Measurements from ENCODE around the gene SULT6B1. TPM values are rescaled to one million over a fixed set of nuclear protein-coding genes. Genes with fewer than 3 reads are reported as not detected.
"Not testable (repeated sequence)": the region's sequence is repeated elsewhere in the genome, so short reads cannot be mapped to it uniquely, and the experiment has no call there.

The SULT6B1 gene
- total and polyA plus RNA-seq, 3 experiments from 2014 or later = not detected

GRCh38 chr2:37205071-37205661 lies 16.7 kb upstream of the SULT6B1 start:
- H3K27ac Mint-ChIP-seq; H3K4me3 ChIP-seq (ENCODE audit: low read length); H3K27me3 ChIP-seq (ENCODE audit: insufficient read depth, low read length, poor library complexity, severe bottlenecking); POLR2A ChIA-PET; H3K27ac ChIP-seq (ENCODE audit: low read depth, low read length); DNase-seq; H3K9me3 ChIP-seq (ENCODE audit: low read length); H3K27me3 Mint-ChIP-seq; H3K4me3 Mint-ChIP-seq; H3K4me1 ChIP-seq (ENCODE audit: insufficient read depth, low read length); CTCF ChIA-PET: not testable (repeated sequence)
- Mint-ChIP-seq H3K4me1 (peaks cover 38 to 65% (median 39%) of the 10 kb centered on the region in 3 donors), H3K36me3 (peaks cover 58 to 94% (median 75%) of the 10 kb centered on the region in 3 donors), H3K9me3 (peaks cover 18 to 36% (median 25%) of the 10 kb centered on the region in 5 donors)
- H3K36me3 ChIP-seq (ENCODE audit: insufficient read depth, low read length) = peaks cover 36% of the 10 kb centered on the region

- peaks cover 43 to 85% (median 60%) of the 10 kb centered on the region in 3 donors for H3K36me3 Mint-ChIP-seq
- H3K4me3 Mint-ChIP-seq = no peak overlapping the region
- Histone ChIP-seq H3K4me3 (ENCODE audit: low read length) (no peak overlapping the region), H3K4me1 (ENCODE audit: insufficient read depth, low read length) (peaks cover 12% of the 10 kb centered on the region), H3K36me3 (ENCODE audit: insufficient read depth, low read length) (peaks cover 30% of the 10 kb centered on the region), H3K9me3 (ENCODE audit: low read length) (no peaks in the 10 kb centered on the region), H3K27ac (ENCODE audit: low read depth, low read length) (no peak overlapping the region), H3K27me3 (ENCODE audit: insufficient read depth, low read length, poor library complexity, severe bottlenecking) (no peaks in the 10 kb centered on the region)
- no peak for DNase-seq
- peak overlapping the region in 1 of 8 donors; percentile 20 for H3K27ac Mint-ChIP-seq
- ChIA-PET POLR2A (no interaction called here), CTCF (interaction anchor here (1.4 kb wide), 1 partner anchor 17 kb away, joined by 4 read pairs; no protein-coding TSS in a partner anchor)
- H3K9me3 Mint-ChIP-seq = peaks cover 14 to 30% (median 19%) of the 10 kb centered on the region in 5 donors
- no peaks in the 10 kb centered on the region for H3K27me3 Mint-ChIP-seq
- H3K4me1 Mint-ChIP-seq = peaks cover 48 to 69% (median 51%) of the 10 kb centered on the region in 3 donors
Measured at GRCh38 chr2:37203708-37204107, 15.2 kb upstream of the SULT6B1 start.

DNA sequence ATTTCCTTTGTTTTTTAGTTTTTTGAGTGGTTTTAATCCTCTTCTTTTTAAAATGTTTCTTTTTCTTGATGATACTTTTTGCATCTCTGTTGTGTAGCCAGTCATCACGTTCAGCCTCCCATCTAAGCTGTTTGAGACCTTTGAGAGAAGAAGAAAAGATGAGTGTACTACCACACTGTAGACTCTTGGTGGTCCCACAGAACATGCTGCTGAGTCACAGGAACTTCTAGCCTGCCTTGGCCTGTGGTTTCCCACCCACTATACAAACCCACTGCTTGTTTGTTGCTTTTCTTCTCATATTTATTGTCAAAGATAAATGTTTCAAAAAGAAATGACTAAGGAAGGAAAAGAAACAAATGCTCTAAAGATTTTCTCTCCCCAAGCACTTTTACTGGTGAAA lies 13.3 kb upstream of the SULT6B1 start:
- Histone ChIP-seq H3K9me3 (ENCODE audit: low read length) (no peaks in the 10 kb centered on the region), H3K27ac (ENCODE audit: low read depth, low read length) (no peak overlapping the region), H3K4me3 (ENCODE audit: low read length) (no peak overlapping the region), H3K36me3 (ENCODE audit: insufficient read depth, low read length) (peaks cover 20% of the 10 kb centered on the region), H3K4me1 (ENCODE audit: insufficient read depth, low read length) (peaks cover 29% of the 10 kb centered on the region), H3K27me3 (ENCODE audit: insufficient read depth, low read length, poor library complexity, severe bottlenecking) (no peaks in the 10 kb centered on the region)
- CTCF ChIA-PET = interaction anchor here (1.4 kb wide), 1 partner anchor 53 kb away, joined by 3 read pairs; no protein-coding TSS in a partner anchor
- no peaks in the 10 kb centered on the region for H3K27me3 Mint-ChIP-seq
- DNase-seq = peak in 3 of 5 donors; percentile 6 to 71 (median 12)
- H3K4me1 Mint-ChIP-seq = peaks cover 48 to 63% (median 49%) of the 10 kb centered on the region in 3 donors
- H3K27ac Mint-ChIP-seq = peak overlapping the region; percentile 8 to 78 (median 40)
- H3K4me3 Mint-ChIP-seq = peak overlapping the region in 3 of 7 donors; percentile 5 to 41 (median 31)
- peaks cover 24 to 69% (median 41%) of the 10 kb centered on the region in 3 donors for H3K36me3 Mint-ChIP-seq
- peaks cover 2 to 14% (median 4%) of the 10 kb centered on the region in 5 donors for H3K9me3 Mint-ChIP-seq
- POLR2A ChIA-PET = interaction anchor here (0.8 kb wide), 1 partner anchor 82 kb away, joined by 3 read pairs; no protein-coding TSS in a partner anchor

- no peak for DNase-seq
- Histone ChIP-seq H3K9me3 (ENCODE audit: low read length) (no peaks in the 10 kb centered on the region), H3K4me3 (ENCODE audit: low read length) (no peak overlapping the region), H3K27me3 (ENCODE audit: insufficient read depth, low read length, poor library complexity, severe bottlenecking) (no peaks in the 10 kb centered on the region), H3K27ac (ENCODE audit: low read depth, low read length) (no peak overlapping the region), H3K4me1 (ENCODE audit: insufficient read depth, low read length) (peaks cover 29% of the 10 kb centered on the region), H3K36me3 (ENCODE audit: insufficient read depth, low read length) (peaks cover 14% of the 10 kb centered on the region)
- Mint-ChIP-seq H3K4me3 (no peak overlapping the region), H3K9me3 (peaks cover 0 to 12% (median 2%) of the 10 kb centered on the region in 5 donors), H3K36me3 (peaks cover 20 to 68% (median 35%) of the 10 kb centered on the region in 3 donors), H3K27me3 (no peaks in the 10 kb centered on the region), H3K4me1 (peaks cover 49 to 64% (median 50%) of the 10 kb centered on the region in 3 donors), H3K27ac (peak overlapping the region in 6 of 8 donors; percentile 8 to 79 (median 57))
- POLR2A ChIA-PET = interaction anchor here (1.0 kb wide), 1 partner anchor 31 kb away, joined by 3 read pairs; the partner anchor contains the start of genes CEBPZ and NDUFAF7
- CTCF ChIA-PET = interaction anchor here (1.4 kb wide), 1 partner anchor 52 kb away, joined by 3 read pairs; no protein-coding TSS in a partner anchor
Measured at GRCh38 chr2:37201208-37201607, 12.7 kb upstream of the SULT6B1 start.

DNA sequence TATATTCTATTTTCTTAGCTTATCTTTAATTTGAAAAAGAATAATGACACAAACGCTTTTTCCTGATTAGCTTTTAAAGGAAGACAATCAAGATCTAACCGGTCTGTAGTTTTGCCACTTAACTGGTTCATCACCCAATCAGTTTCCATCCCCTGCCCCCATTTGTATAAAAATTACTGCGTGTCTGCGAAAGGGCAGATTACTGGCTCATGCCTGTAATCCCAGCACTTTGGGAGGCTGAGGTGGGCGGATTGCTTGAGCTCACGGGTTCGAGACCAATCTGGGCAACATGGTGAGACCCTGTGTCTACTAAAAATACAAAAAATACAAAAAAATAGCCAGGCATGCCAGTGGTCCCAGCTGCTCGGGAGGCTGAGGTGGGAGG lies 10.2 kb upstream of the SULT6B1 start:
- CTCF ChIA-PET = interaction anchor here (0.6 to 1.2 kb wide), 2 partner anchors 8 to 43 kb away, joined by 3 read pairs; no protein-coding TSS in a partner anchor
- peak overlapping the region in 6 of 7 donors; percentile 12 to 97 (median 56) for H3K4me3 Mint-ChIP-seq
- H3K27ac Mint-ChIP-seq = peak overlapping the region in 4 of 8 donors; percentile 10 to 61 (median 36)
- Histone ChIP-seq H3K36me3 (ENCODE audit: insufficient read depth, low read length) (peaks cover 4% of the 10 kb centered on the region), H3K9me3 (ENCODE audit: low read length) (no peaks in the 10 kb centered on the region), H3K27ac (ENCODE audit: low read depth, low read length) (no peak overlapping the region), H3K4me1 (ENCODE audit: insufficient read depth, low read length) (peaks cover 29% of the 10 kb centered on the region), H3K4me3 (ENCODE audit: low read length) (no peak overlapping the region), H3K27me3 (ENCODE audit: insufficient read depth, low read length, poor library complexity, severe bottlenecking) (no peaks in the 10 kb centered on the region)
- peaks cover 40 to 57% (median 49%) of the 10 kb centered on the region in 3 donors for H3K4me1 Mint-ChIP-seq
- POLR2A ChIA-PET = interaction anchor here (0.6 to 1.3 kb wide), 2 partner anchors 33 to 44 kb away, joined by 4 to 5 read pairs; partner anchors contain the start of genes CEBPZ and NDUFAF7
- peaks cover 0 to 2% (median 0%) of the 10 kb centered on the region in 5 donors for H3K9me3 Mint-ChIP-seq
- H3K27me3 Mint-ChIP-seq = no peaks in the 10 kb centered on the region
- peaks cover 7 to 46% (median 11%) of the 10 kb centered on the region in 3 donors for H3K36me3 Mint-ChIP-seq
- DNase-seq = no peak

DNA sequence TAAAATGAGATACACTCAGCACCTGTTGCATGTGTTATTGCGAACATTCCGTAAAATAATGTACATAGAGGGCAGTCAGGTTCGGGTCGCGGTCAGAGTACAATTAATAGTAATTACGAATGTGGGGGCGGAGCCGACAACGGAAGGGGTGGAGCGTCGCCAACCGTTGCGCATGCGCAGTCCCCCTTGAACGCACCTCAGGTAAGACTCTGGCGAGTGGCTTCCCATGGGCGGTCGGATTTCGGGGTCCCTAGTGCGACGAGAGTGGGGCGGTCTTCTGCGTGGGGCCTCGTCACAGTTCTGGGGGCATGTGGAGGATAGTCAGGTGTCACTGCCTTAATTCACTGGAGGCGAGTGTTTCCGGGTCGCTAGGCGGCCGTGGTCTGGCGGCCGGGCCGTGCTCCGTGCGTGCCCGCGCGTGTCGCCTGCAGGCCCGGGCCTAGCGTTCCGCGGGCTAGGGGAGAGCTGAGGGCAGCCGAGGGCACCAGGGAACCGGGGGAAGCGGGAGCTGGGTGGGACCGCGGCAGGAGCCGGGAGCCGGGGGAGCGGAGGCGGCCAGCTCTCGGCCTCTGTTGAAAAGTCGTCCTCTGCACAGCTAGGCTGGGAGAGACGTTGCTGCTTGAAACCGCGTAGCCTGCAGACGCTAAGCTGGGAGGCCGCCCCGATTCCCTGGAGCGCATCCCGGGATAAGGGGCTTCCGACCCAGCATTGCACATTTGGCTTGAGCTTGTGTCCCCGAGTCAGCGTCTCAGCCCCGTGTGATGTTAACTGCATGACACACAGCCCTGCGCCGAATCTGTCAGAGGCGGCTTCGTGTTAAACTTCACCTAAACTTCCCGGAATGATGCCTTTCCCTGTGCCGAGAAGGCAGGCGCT lies 8.1 kb upstream of the SULT6B1 start, which contains the start of gene CEBPZOS:
TSS of gene CEBPZOS (plus strand) at position 177 of the 876 bp plus-strand sequence. CDS start 3,209 bp downstream, outside the sequence.
- Mint-ChIP-seq H3K27me3 (peaks cover 0 to 2% of the 10 kb centered on the region in 2 donors), H3K36me3 (peaks cover 0 to 27% (median 0%) of the 10 kb centered on the region in 3 donors), H3K4me3 (peak within 1 kb of the TSS; percentile 89 to 99 (median 95)), H3K27ac (peak within 1 kb of the TSS; percentile 78 to 100 (median 98)), H3K9me3 (no peaks in the 10 kb centered on the region), H3K4me1 (peaks cover 35 to 45% (median 41%) of the 10 kb centered on the region in 3 donors)
- ChIA-PET POLR2A (interaction anchor here (0.6 to 1.3 kb wide), 2 partner anchors 35 to 39 kb away, joined by 3 to 6 read pairs; partner anchors contain the start of genes CEBPZ and NDUFAF7), CTCF (interaction anchor here (1.0 to 1.3 kb wide), 3 partner anchors 20 to 35 kb away, joined by 4 to 5 read pairs (median 5); partner anchors contain the start of genes CEBPZ and NDUFAF7)
- H3K9me3 ChIP-seq (ENCODE audit: low read length) = no peaks in the 10 kb centered on the region
- H3K27ac ChIP-seq (ENCODE audit: low read depth, low read length) = peak within 1 kb of the TSS; percentile 82
- no peaks in the 10 kb centered on the region for H3K36me3 ChIP-seq (ENCODE audit: insufficient read depth, low read length)
- peaks cover 26% of the 10 kb centered on the region for H3K4me1 ChIP-seq (ENCODE audit: insufficient read depth, low read length)
- DNase-seq = peak; percentile 86 to 95 (median 89)
- peak within 1 kb of the TSS; percentile 82 for H3K4me3 ChIP-seq (ENCODE audit: low read length)
- H3K27me3 ChIP-seq (ENCODE audit: insufficient read depth, low read length, poor library complexity, severe bottlenecking) = no peaks in the 10 kb centered on the region

DNA sequence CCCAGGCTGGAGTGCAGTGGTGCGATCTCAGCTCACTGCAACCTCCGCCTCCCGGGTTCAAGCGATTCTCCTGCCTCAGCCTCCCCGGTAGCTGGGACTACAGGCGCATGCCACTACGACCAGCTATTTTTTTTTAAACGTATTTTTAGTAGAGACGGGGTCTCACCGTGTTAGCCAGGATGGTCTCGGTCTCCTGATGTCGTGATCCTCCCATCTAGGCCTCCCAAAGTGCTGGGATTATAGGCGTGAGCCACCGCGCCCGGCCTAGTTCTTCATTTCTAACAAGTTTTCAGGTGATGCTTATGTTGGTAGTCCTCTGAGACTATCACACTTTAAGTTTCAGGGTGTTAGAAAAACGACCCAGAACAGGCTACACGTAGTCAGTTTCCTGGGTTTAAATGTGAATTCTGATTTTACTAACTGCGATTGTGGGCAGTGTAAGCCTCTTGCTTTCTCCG lies 7.4 kb upstream of the SULT6B1 start:
- Histone ChIP-seq H3K4me3 (ENCODE audit: low read length) (peak overlapping the region; percentile 82), H3K27ac (ENCODE audit: low read depth, low read length) (peak overlapping the region; percentile 82), H3K4me1 (ENCODE audit: insufficient read depth, low read length) (peaks cover 26% of the 10 kb centered on the region)
- H3K36me3 ChIP-seq (ENCODE audit: insufficient read depth, low read length); POLR2A ChIA-PET; H3K27me3 Mint-ChIP-seq; CTCF ChIA-PET; H3K9me3 ChIP-seq (ENCODE audit: low read length); DNase-seq; H3K27me3 ChIP-seq (ENCODE audit: insufficient read depth, low read length, poor library complexity, severe bottlenecking); H3K9me3 Mint-ChIP-seq: not testable (repeated sequence)
- Mint-ChIP-seq H3K36me3 (peaks cover 0 to 22% (median 0%) of the 10 kb centered on the region in 3 donors), H3K4me3 (peak overlapping the region; percentile 89 to 99 (median 95)), H3K4me1 (peaks cover 32 to 38% (median 34%) of the 10 kb centered on the region in 3 donors), H3K27ac (peak overlapping the region; percentile 78 to 100 (median 98))

Measured in CD8-positive, alpha-beta memory T cell (primary cell).